Activated effector memory CD4-positive, alpha-beta T cell treated with Interleukin-2 at 50 U/mL for 16 hours (primary cell): ENCODE data around the gene CNTN5.
"Not testable (repeated sequence)": the region's sequence is repeated elsewhere in the genome, so short reads cannot be mapped to it uniquely, and the experiment has no call there.

ENCODE experiments used
- DNase-seq: peaks from one replicate; pipeline ENCODE4 v3.0.0-alpha.2; 2020

Gene CNTN5

DNA sequence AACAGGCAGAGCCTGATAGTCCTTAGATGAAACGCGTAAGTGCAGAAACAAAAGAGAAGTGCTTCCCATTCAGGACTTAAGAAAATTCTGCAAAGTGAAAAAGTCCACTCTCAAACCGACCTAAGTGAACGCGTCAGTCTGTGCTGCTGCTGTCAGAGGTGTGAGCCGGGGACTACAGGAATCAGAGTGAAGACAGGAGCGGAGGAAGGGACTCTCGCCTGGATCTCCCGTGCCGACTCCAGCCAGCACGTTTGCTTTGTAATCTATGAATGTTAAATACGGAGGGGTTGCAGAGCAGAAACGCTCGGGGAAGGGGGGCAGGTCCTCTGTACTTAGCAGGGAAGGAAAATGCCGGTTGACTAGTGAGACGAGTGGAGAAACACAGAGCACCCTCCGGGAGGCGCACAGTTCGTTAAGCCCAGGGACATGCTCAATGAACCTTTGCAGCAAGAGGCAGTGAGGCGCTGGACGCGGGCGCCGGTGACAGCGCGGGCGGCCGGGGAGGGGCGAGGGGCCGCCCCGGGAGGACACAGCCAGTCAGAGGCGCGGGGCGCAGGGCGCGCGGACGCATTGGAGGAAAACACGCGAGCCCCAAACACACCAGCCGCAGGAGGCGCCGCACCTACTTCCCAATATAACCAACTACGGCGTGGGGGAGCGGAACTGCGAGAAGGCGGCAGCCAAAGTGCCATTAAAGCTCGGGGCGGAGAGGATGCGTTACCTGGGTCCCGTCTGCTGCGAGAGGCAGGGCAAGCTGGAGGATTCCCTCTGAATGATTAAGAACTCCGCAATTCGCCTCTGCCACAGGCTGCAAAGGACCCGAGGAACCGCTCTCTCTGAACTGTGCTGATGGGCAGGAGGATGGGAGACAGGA is at the start of gene CNTN5:
Gene CNTN5, plus strand, starts transcription at position 598 of the 874 bp plus-strand sequence.
- no peak for DNase-seq

DNA sequence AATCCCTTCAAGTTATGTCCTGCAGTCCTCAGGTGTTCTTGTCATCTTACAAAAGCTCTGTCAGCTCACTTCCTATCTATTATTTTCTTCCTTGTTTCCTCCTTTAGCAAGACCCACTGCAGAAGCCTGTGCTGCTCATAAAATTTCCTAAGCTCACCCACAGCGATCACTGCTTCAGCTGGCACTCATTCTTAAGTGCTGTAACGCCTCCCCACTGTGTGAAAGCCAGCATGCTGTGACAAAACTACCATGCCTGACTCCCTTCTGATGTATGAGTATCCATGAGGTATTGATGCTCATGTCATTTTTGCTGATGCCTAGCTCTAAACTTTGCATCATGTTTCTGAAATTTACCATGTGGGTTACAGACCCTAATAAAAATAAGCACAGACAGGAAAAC is 41.5 kb upstream of the CNTN5 start:
- no peak for DNase-seq

DNA sequence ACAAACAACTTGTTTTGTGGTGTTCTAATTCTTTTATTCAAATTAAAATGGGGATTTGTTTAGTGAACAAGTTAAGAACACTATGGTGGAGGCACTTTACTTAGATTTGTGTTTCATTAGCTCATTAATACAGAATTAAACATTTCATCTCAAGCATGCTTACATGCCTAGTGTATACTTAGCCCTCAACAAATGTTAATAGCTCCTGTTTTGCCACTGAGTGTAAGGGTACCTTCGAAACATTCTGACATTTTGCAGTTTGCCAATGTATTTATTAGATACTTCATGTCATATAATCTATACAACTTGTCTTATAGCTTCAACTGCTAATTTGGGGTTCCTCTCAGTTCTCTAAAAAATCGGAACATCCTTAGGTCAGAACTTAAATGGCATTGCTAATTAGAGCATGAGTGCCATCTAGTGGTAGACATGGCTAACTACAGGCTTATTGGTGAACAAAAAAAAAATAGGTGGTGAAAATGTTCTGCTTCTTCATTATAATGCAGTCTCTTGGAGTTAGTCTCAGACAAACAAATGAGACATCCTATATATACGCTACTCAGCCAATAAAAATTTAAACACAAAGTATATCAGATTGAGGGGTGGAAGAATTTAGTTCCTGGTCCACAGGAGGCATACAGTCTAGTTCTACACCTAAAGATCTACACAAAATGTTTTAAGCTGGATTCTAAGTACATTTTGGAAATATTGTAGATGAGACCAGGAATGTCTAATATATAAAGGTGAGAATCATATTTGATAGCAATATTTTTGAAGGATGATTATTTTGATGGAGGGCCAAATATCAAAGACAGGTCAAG is 4.9 kb upstream of the CNTN5 start:
- no peak for DNase-seq

DNA sequence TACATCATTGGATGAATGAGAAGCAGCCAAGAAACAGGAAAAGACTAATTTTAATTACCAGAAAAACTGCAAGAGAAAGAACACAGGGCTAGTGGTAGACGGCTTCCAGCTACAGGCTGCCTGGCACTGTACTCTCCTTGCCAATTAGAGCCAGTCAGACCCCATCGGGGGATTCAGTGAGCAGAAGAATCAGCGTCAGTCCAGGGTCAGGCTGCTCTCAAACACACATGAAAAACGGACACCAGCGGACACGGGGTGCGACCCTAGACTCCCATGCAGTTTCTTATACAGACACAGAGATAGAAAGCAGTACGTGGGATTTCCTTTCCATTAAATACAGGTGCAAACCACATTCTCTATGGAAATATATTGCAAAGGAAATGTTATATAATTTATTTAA is 1.1 kb upstream of the CNTN5 start:
- DNase-seq = no peak

DNA sequence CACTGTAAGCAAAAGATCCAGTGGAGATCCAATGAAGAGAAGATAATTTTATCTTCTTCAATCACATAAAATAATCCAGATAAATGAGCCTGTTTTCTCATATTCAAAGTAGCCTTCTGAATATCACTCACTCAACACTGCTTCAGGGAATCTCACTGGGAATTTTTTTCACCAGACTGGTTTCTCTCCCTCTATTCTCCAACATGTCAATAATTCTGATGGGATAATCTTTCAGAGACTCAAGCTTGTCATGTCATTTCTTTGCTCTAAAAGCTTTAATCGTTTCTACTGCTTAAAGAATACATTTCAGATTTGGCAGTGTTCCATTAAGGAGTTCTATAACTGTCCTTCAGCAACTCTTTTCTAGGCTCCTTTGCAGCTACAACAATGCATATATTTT is 16.3 kb downstream of the CNTN5 start:
- DNase-seq = no peak

DNA sequence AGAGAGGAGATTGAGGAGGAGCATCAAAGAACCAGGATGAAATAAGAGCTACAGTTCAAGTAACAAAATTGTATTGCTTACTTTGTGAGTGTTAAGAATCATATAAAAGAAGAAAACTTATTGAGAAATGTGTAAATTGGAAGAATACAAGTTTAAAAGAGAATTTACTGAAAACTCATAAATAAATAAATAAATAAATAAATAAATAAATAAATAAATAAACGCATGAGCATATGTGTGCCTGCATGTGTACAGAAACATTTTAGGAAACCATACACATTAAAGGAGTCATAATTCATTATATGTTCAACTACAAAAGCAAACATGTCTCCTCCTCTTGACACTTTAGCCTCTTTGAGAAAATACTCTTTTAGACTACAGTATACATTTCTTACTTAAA is 42.6 kb downstream of the CNTN5 start:
- DNase-seq = no peak

GRCh38 chr11:99065121-99065520 is 44.4 kb downstream of the CNTN5 start:
- no peak for DNase-seq

DNA sequence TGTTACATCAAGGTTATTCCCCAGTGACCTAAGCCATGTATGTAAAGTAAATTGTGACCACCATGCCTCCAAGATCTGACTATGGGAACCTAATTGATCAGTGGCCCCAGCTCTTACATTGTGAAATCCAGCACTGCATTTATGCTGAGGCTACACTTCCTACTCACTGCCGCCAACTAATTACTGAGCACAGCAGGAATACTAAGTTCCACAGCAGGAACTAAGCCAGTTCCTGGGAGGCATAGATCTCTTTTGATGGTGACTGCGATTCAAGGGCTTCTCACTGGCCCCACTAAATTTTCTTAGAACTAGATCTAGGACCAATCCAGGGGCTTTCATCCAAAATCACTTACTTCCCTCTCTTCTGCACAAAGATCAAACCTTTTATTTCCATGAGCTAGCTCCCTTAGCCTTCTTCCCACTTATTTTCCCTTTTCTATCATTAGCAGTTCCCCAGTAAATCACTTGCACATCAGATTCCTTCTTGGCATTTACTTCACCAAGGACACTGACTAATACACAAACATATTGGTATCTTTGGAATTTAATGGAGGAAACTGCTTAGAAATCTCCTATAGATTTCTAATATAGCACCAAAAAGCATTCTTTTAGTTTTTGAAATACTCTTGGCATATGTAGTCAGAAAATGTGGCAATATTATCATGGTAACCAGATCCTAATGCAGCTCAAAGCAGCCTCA is 46.0 kb downstream of the CNTN5 start:
- no peak for DNase-seq

DNA sequence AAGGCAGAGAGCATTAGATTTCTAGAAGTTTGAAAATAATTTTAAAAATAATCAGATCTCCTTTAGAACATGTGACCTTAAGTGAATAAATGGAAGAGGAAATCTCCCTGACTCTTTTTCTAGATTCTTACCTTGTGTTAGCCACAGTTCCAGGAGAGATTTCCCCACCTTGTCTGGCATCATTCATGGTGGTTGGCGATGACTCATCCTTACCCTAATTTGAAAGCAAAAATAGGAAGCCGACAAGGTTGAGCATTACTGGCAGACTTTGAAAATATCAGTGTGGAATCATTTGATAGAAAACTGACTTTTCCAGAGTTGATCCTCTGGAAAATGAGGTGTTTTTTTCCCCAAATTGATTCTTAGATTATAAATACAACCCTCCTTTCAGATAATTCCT is 48.1 kb downstream of the CNTN5 start:
- DNase-seq = no peak

DNA sequence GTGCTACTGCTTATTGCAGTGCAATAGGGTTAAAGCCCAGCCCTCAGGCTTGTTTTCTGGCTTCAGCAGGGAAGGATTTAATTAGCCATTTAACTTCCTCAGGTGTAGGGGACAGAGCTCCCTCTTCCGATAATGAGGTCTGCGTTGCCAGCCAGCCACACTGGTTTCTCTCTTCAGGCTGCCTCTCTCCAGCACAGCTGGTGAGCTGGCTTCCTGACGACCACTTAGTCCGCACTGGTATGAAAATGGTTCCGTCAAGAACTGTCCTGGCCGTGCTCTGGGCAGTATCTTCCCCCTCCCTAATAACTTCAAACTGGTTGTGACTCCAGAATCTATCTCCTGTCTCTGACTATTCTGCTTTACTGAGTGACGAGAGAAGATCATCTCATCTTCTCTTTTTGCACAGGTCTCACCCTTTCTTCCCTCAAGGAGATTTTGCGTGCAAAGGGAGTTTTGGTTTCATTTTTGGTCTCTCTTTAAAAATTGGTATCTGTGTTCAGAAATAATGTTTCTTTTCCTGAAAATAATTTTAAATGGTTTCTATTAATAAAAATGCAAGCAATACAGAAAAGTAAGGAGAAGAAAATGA is 49.2 kb downstream of the CNTN5 start:
- no peak for DNase-seq

GRCh38 chr11:99079576-99079975 is 58.8 kb downstream of the CNTN5 start:
- DNase-seq = no peak

DNA sequence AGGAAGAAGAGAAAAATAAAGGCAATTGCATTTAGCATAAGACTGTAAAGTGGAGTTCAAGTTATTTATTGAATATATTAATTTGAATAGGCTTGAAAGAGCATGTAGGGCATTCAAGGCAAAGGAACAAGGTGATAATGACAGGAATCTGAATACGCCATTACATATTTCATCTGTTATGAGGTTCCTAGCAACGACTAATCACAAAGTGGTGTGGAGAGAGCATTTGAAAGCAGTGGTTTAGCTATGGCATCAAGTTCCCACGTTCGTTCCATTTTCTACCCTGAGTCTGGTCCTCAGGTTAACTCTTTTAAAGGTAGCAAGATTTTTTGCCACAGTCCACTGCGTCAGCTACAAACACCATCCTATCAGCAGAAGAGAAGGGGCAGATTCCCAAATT is 59.4 kb downstream of the CNTN5 start:
- DNase-seq = no peak

DNA sequence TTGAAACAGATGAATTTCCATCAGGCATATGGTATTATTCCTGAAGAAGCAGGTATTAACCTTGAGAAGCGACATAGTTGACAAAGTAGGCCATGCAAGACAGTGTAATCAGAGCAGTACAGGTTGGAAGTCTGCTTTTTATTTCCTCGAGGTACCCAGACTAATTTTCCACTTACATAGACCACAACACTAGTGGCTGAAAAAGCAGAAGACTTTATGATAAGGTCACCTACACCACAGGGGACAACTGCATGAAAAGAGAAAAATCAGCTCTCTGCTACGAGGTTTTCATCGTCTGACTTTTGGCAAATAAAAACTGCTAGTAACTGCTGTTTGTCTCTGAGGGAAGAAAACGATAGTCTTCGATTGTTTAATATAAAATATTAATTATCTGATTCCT is 77.5 kb downstream of the CNTN5 start:
- DNase-seq = no peak

DNA sequence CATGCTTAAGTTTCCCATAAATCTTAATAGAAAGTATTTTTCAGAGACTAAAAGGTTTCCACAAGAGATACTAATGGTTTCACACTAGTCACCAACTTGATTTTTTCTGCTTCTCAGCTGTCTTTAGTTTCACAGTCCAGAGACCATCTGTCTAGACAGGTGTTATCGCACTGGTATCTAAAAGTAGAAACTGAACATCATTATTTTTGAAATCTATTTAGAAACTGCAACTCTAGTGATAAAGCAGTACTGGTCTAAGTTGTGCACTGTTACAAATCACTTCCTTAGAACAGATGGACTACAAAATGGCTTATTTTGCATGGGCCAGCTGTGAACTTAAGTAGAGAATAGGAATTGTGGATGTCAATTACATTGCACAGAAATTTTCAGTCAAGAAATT is 78.0 kb downstream of the CNTN5 start:
- DNase-seq = no peak

GRCh38 chr11:99117603-99118002 is 96.9 kb downstream of the CNTN5 start:
- no peak for DNase-seq

- not testable (repeated sequence) for DNase-seq
Measured at GRCh38 chr11:99133862-99134261, 113.1 kb downstream of the CNTN5 start.

DNA sequence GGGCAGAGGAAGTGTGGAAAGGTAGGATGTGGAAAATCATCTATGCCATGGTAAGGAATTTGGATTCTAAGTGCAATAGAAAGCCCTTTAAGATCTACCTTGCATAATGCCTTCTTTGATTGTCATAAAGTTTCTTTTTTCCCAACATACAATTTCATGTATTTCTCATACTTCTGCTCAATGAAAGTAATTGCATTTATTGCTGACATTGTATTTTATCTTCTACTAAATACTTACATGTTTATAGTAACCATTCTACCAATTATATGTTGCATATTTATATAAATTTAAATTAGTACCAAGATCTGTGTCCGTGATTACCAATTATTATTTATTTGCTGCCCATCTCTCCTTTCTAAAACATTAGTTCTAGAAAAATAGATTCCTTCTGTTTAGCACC is 114.8 kb downstream of the CNTN5 start:
- no peak for DNase-seq

DNA sequence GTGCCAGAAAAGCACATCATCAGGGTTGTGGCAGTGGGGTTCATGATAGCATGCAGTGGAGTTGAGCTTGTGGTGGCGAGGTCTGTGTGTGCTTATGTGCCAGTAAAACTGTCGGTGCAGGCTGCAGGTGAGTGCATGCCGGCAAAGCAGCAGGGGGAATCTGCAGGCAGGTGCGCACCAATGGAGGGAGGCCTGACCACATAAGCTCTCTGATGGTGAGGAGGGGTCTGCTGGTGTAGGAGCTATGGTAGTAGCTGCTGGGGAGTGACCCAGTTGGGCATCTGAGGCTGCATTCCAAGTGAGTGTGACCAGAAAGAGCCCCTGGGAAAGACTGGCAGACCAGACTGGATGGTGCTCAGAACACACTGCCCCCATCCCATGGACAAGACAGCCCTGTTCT is 121.5 kb downstream of the CNTN5 start:
- DNase-seq = no peak

DNA sequence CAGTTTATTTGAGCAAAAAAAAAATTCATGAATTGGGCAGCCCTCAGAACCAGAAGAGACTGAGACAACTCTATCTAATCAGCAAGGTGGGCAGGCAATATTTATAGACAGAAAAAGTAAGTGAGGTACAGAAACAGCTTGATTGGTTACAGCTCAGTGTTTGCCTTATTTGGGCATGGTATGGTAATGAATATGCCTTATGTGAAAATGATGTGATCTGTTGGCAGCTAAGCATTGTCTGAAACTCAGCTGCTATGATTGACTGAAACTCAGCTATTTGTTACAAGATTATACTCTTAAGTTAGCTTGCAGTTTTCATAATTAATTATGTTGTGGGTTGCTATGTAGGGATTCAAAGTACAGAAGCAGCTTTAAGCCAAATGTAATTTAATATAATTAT is 127.6 kb downstream of the CNTN5 start:
- no peak for DNase-seq

DNA sequence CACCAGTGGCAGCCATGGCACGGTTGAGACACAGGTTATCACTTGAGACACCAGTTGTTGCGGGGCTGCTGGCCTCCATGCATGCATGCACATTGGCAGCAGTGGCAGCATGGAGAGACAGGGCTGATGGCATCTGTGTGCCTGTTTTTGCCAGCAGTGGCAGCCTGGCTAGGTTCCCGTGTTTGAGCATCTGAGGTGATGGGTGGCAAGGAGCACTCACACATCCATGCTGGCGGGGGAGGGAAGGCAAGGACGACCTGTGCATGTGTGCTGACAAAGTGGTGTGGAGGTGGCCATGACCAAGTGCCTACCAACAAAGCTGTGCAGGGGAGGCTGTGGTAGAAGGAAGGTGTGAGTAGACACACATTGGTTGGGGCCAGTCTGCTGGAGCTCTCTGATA is 133.5 kb downstream of the CNTN5 start:
- no peak for DNase-seq

DNA sequence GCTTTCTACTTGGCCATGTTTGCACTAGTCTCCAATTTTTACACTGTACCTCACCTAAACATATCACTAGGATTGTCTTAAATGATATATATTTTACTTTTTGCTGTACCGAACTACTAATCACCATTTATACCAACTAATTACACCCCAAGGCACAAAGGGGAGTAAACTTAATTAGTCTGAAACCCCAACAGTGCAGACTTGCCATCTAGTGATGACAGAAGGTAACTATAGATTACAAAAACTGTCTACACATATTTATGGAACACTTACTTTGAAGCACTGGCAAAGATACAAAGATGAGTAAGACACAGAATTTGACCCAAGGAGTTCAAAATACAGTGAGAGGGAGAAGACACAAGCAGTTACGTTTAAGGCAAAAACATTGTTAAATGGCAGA is 139.7 kb downstream of the CNTN5 start:
- no peak for DNase-seq

DNA sequence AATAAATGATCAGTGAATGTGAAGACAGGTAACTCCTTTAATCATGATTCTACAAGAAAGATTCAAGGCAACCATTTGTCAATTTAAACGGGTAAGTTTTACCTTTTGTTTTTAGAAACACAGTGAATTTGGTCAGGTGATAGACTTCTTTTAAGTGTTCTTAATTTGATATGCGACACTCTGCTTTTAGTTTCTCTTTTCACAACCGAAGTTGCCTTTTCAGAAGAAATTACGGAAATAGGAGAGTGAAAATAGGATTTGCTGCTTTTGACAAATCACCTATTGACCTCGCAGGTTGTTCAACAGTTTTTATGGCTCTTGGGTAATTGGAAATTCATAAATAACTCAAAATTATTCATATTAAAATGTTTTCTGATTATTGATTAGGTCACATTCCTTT is 142.1 kb downstream of the CNTN5 start:
- no peak for DNase-seq

- no peak for DNase-seq
Measured at GRCh38 chr11:99170591-99170990, 149.8 kb downstream of the CNTN5 start.
